ENCODE results near the gene HGFAC.

HGFAC gene

GRCh38 chr4:3427134-3427476 lies 14.7 kb upstream of the HGFAC start:
- DNase-seq, result no peak

GRCh38 chr4:3427706-3428446 lies 13.9 kb upstream of the HGFAC start:
- DNase-seq, result no peak

GRCh38 chr4:3429651-3430050 lies 12.1 kb upstream of the HGFAC start:
- no peak for DNase-seq

GRCh38 chr4:3430524-3430923 lies 11.2 kb upstream of the HGFAC start:
- DNase-seq, result no peak

GRCh38 chr4:3431446-3431993 lies 10.2 kb upstream of the HGFAC start:
- DNase-seq, result no peak

- no peak for DNase-seq
Measured at GRCh38 chr4:3432381-3432790, 9.4 kb upstream of the HGFAC start.

GRCh38 chr4:3433138-3433869 lies 8.5 kb upstream of the HGFAC start:
- DNase-seq, result no peak

- peak; percentile 45 for DNase-seq
Measured at GRCh38 chr4:3434881-3435685, 6.7 kb upstream of the HGFAC start.

GRCh38 chr4:3435686-3435956 lies 6.1 kb upstream of the HGFAC start:
- no peak for DNase-seq

GRCh38 chr4:3436048-3436797 lies 5.5 kb upstream of the HGFAC start:
- no peak for DNase-seq

- no peak for DNase-seq
Measured at GRCh38 chr4:3436798-3437581, 4.8 kb upstream of the HGFAC start.

- no peak for DNase-seq
Measured at GRCh38 chr4:3437582-3437936, 4.2 kb upstream of the HGFAC start.

GRCh38 chr4:3437998-3438846 lies 3.5 kb upstream of the HGFAC start:
- no peak for DNase-seq

GRCh38 chr4:3438847-3439180 lies 3.0 kb upstream of the HGFAC start:
- DNase-seq, result no peak

GRCh38 chr4:3439391-3439790 lies 2.4 kb upstream of the HGFAC start:
- no peak for DNase-seq

GRCh38 chr4:3440011-3440410 lies 1.8 kb upstream of the HGFAC start:
- peak; percentile 15 for DNase-seq

- no peak for DNase-seq
Measured at GRCh38 chr4:3440979-3441500, 728 bp upstream of the HGFAC start.

- no peak for DNase-seq
Measured at GRCh38 chr4:3442460-3442958, 741 bp downstream of the HGFAC start.

GRCh38 chr4:3442959-3443749 lies 1.4 kb downstream of the HGFAC start:
- DNase-seq, result peak; percentile 54

- no peak for DNase-seq
Measured at GRCh38 chr4:3443750-3444309, 2.1 kb downstream of the HGFAC start.
